ENCODE measurements around the gene GNAT2. TPM values are rescaled to one million over a fixed set of nuclear protein-coding genes. Genes with fewer than 3 reads are reported as not detected.

The GNAT2 gene
- total RNA-seq, 1 experiment from 2014 or later, result 0.20 TPM

GRCh38 chr1:109586055-109586454, 33.4 kb downstream of the GNAT2 start:
- no peaks in the 10 kb centered on the region for H3K4me1 Mint-ChIP-seq
- no peak overlapping the region for H2BK12ac ChIP-seq (ENCODE audit: insufficient read length, low read depth, low read length)
- H2BK20ac ChIP-seq (ENCODE audit: low read depth, low read length, poor library complexity, severe bottlenecking), result no peak overlapping the region
- H2AFZ ChIP-seq (ENCODE audit: low read length), result no peak overlapping the region
- no peak overlapping the region for H3K4ac ChIP-seq (ENCODE audit: low read depth, low read length)
- no peak overlapping the region for H2BK120ac ChIP-seq (ENCODE audit: low read depth, low read length, poor library complexity, severe bottlenecking)
- DNase-seq, result no peak
- no peak overlapping the region for H3K9ac ChIP-seq (ENCODE audit: extremely low read depth, insufficient read length, low read length)
- H3K27me3 Mint-ChIP-seq (ENCODE audit: low read depth), result no peaks in the 10 kb centered on the region
- TF ChIP-seq, protein P1, sequence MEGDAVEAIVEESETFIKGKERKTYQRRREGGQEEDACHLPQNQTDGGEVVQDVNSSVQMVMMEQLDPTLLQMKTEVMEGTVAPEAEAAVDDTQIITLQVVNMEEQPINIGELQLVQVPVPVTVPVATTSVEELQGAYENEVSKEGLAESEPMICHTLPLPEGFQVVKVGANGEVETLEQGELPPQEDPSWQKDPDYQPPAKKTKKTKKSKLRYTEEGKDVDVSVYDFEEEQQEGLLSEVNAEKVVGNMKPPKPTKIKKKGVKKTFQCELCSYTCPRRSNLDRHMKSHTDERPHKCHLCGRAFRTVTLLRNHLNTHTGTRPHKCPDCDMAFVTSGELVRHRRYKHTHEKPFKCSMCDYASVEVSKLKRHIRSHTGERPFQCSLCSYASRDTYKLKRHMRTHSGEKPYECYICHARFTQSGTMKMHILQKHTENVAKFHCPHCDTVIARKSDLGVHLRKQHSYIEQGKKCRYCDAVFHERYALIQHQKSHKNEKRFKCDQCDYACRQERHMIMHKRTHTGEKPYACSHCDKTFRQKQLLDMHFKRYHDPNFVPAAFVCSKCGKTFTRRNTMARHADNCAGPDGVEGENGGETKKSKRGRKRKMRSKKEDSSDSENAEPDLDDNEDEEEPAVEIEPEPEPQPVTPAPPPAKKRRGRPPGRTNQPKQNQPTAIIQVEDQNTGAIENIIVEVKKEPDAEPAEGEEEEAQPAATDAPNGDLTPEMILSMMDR (conservative IDR thresholded peaks at IDR 0.05), result no peak
- H3K27ac Mint-ChIP-seq, result no peak overlapping the region
- WGBS (ENCODE audit: extremely low coverage, insufficient read length, low lambda C conversion rate), result no CpG with 5 or more reads among the region's 3 CpGs
- H3K36me3 Mint-ChIP-seq (ENCODE audit: insufficient read depth in 1 of 3, low read depth in 3 of 3), result peaks cover 18 to 61% (median 61%) of the 10 kb centered on the region in 3 experiments; a peak in 6 of 7 replicates
- H3K4me1 ChIP-seq (ENCODE audit: insufficient read depth, low read length), result no peaks in the 10 kb centered on the region
- H3K14ac ChIP-seq (ENCODE audit: insufficient read depth, low read length), result no peak overlapping the region
- no peaks in the 10 kb centered on the region for H3K79me2 ChIP-seq (ENCODE audit: insufficient read depth, low read length)
- no peak overlapping the region for H3K56ac ChIP-seq (ENCODE audit: insufficient read length, low read depth, low read length)
- no peak overlapping the region for H2BK5ac ChIP-seq (ENCODE audit: insufficient read length, low read length)
- H2AK5ac ChIP-seq (ENCODE audit: insufficient read length, low read length), result no peak overlapping the region
- no peak overlapping the region for H4K5ac ChIP-seq (ENCODE audit: insufficient read length, low read depth, low read length)
- no peaks in the 10 kb centered on the region for H3K9me3 Mint-ChIP-seq
- no peaks in the 10 kb centered on the region for H3K79me1 ChIP-seq (ENCODE audit: insufficient read depth, low read depth, low read length, poor library complexity, severe bottlenecking)
- no peak overlapping the region for H3K4me2 ChIP-seq (ENCODE audit: insufficient read depth, insufficient read length, low read length)
- H4K20me1 ChIP-seq (ENCODE audit: control insufficient read depth, insufficient read depth, insufficient read length), result no peaks in the 10 kb centered on the region
- no peak overlapping the region for H3K27ac ChIP-seq (ENCODE audit: insufficient read length, low read depth, low read length)
- H4K91ac ChIP-seq (ENCODE audit: insufficient read length, low read depth, low read length), result no peak overlapping the region
- no peak overlapping the region for H3T11ph ChIP-seq (ENCODE audit: low read length)
- H3K27me3 ChIP-seq (ENCODE audit: insufficient read depth, low read length), result no peaks in the 10 kb centered on the region
- no peaks in the 10 kb centered on the region for H3K23me2 ChIP-seq (ENCODE audit: insufficient read length, low read depth, low read length, poor library complexity, severe bottlenecking)
- no peak overlapping the region for H3K18ac ChIP-seq (ENCODE audit: insufficient read length, low read depth, low read length)
- H3K23ac ChIP-seq (ENCODE audit: insufficient read length, low read depth, low read length), result no peak overlapping the region
- no peak overlapping the region for H3K4me3 Mint-ChIP-seq
- no peak overlapping the region for H4K8ac ChIP-seq (replicated peaks; ENCODE audit: insufficient read length, low read depth, low read length)
- no peak overlapping the region for H2BK15ac ChIP-seq (ENCODE audit: low read depth, low read length)
- no peaks in the 10 kb centered on the region for H3K9me3 ChIP-seq (ENCODE audit: control insufficient read depth, low read depth, low read length)
